Bone marrow (tissue), 2 donors: ENCODE measurements around the gene NF2.
"Not testable (repeated sequence)": the region's sequence is repeated elsewhere in the genome, so short reads cannot be mapped to it uniquely, and the experiment has no call there.

Experiments used
- DNase-seq, 2 donors: peaks; one replicate each; lab custom pipeline; 2025; lab: John Stamatoyannopoulos, UW

Gene NF2

DNA sequence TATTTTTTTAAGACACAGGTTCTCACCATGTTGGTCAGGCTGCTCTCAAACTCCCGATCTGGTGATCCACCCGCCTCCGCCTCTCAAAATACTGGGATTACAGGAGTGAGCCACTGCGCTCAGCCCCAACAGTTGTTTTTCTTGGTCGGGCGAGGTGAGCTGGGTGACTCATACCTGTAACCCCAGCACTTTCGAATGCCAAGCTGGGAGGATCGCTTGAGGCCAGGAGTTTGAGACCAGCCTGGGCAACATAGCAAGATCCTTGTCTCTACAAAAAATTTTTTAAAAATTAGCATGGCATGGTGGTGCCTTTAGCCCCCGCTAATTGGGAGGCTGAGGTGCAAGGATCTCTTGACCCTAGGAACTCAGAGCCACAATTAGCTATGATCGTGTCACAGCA lies 7.0 kb upstream of the NF2 start:
- DNase-seq: no peak

DNA sequence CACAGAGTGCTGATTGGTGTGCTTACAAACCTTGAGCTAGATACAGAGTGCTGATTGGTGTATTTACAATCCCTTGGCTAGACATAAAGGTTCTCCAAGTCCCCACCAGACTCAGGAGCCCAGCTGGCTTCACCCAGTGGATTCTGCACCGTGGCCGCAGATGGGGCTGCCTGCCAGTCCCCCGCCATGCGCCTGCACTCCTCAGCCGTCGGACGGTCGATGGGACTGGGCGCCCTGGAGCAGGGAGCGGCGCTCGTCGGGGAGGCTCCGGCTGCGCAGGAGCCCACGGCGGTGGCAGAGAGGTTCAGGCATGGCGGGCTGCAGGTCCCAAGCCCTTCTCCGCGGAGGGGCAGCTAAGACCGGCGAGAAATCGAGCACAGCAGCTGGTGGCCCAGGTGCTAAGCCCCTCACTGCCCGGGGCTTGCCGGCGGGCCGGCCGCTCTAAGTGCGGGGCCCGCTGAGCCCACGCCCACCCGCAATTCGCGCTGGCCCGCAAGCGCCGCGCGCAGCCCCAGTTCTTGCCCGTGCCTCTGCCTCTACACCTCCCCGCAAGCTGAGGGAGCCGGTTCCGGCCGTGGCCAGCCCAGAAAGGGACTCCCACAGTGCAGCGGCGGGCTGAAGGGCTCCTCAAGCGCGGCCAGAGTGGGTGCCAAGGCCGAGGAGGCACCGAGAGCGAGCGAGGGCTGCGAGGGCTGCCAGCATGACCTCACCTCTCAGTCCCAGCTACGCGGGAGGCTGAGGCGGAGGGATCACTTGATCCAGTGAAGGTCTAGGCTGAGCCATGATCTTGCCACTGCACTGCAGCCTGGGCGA lies 5.4 kb upstream of the NF2 start:
- DNase-seq: not testable (repeated sequence)

DNA sequence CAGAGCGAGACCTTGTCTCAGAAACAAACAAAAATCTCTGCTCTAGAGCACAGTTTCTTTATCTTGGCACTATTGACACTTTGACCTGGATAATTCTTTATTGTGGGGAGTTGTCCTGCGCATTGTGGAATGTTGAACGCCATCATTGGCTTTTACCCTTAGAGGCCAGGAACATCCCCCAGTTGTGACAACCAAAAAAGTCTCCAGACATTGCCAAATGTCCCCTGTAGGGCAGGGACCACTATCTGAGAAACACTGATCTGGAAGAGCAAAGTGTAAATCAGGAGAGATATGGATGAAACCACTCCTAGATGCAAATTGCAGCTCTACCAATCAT lies 4.8 kb upstream of the NF2 start:
- no peak for DNase-seq

GRCh38 chr22:29604076-29604360 lies 585 bp downstream of the NF2 start:
- peak in 1 of 2 donors; percentile 7 for DNase-seq

DNA sequence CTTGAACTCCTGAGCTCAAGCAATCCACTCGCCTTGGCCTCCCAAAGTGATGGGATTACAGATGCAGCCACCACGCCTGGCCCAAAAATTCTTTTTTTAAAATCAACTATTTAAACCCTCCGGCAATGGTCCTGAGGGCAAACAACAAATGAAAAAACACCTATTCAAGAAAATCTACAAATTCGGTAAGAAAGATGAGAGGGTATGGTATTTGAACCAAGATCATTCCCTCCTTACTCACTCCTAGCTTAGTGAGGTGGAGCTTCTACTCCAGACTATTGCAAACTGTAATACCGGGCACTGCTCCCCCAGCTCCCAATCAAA lies 2.1 kb downstream of the NF2 start:
- DNase-seq: no peak

DNA sequence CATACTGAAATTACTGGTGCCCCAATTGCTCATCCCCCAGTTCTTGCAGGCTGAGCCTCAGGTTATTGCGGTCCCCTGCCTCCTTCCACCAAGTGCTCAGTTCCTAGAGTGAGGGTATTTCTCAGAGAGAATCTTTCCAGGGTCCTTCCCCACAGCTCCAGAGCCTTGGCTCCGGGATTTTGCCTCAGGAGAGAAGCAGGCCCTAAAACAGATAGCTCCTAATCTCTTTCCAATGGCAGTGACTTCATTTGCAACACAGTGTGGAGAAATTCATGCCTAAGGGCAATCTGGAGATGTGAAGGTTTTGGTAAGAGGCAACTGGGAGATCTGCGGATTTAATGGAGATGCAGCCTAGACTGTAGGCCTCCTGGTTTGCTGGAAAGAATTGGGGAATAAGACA lies 2.9 kb downstream of the NF2 start:
- no peak for DNase-seq

GRCh38 chr22:29607426-29607825 lies 4.0 kb downstream of the NF2 start:
- no peak for DNase-seq

DNA sequence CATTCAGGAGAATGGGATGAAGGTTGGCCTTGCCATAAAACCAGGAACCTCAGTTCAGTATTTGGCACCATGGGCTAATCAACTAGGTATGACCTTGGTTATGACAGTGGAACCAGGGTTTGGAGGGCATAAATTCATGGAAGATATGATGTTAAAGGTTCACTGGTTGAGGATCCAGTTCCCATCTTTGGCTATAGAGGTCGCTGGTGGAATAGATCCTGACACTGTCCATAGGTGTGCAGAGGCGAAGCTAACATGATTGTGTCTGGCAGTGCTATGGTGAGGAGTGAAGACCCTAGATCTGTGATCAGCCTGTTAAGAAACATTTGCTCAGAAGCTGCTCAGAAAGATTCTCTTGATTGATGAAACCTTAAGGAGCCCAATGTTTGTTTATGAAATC lies 5.7 kb downstream of the NF2 start:
- DNase-seq: no peak

- DNase-seq: no peak
These were observed 7.3 kb downstream of the NF2 start for GRCh38 chr22:29610780-29611179.

GRCh38 chr22:29615705-29616327 lies 12.4 kb downstream of the NF2 start:
- DNase-seq: no peak

DNA sequence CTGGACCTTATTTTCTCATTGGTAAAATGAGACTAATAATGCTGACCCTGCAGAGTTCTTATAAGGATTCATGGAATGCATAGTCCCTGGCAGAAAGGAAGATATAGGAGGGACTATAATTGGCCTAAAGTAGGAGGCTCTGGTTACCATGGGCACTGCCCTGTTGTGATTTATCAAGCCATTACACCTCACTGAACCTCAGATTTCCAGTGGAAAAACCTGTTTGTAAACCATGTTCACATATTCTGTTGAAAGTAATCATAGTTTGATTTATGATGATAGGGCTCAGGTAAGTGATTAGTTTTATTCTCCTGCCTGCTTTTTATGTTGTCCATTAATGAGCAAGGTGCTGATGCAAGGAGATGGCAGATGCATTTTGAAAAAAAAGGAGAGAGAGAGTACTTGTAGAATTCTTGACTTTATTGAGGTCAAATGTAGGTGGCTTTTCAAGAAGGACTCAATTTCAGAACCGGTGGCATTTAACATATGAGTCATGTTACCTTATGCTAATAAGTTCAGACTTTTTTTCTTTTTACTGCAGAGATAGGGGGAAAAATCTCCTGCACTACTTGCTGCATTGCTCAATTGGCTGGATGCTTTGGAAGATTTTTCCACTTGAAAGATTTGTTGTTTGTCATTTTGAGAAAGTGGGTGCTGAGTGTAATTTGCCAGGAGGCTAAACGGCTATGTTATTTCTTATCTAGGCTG lies 14.6 kb downstream of the NF2 start:
- no peak for DNase-seq

- no peak for DNase-seq
These were observed 18.5 kb downstream of the NF2 start for GRCh38 chr22:29621761-29622526.

DNA sequence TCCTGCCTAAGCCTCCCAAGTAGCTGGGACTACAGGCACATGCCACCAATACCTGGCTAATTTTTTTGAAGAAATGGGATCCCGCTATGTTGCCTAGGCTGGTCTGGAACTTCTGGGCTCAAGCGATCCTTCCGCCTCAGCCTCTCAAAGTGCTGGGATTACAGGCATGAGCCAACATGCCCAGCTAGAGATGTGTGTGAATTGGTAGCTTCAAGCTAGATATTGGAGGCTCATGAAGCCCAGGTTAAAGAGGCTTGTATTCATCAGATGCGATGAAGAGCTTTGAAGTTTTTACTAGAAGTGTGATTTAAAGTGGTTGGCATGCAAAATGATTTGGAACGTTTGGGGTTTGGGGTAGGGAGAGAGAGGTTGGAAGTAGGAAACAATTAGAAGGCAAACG lies 19.6 kb downstream of the NF2 start:
- DNase-seq: no peak

DNA sequence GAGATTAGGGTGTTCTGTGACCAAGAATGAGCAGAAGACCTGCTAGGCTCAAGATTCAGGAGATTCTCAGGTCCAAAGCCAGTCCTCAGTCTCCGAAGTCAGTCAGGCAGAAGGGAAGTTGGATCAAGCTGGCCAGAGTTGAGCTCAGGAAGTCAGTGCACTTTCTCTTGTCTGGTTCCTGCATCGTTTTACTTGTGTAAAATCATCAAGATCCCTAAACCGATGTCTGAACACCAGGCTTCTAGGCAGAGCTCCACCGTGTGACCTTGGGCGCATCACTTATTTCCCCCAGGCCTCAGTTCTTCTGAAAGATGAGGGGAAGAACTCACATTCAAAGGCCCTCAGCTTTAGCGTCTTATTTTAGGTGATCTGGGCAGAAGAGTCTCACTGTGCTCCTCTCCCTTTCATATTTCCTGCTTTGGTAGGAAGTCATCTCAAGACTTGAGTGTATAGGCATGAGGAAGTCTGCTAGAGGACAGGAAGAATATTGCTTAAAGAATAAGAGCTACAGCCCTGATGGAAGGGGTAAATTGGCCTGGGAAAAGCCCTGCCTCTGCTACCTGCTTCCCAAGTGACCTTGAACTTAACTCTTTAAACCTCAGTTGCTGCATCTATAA lies 20.2 kb downstream of the NF2 start:
- DNase-seq: peak in 1 of 2 donors; percentile 6

GRCh38 chr22:29625090-29625825 lies 21.8 kb downstream of the NF2 start:
- DNase-seq: peak in 1 of 2 donors; percentile 21

DNA sequence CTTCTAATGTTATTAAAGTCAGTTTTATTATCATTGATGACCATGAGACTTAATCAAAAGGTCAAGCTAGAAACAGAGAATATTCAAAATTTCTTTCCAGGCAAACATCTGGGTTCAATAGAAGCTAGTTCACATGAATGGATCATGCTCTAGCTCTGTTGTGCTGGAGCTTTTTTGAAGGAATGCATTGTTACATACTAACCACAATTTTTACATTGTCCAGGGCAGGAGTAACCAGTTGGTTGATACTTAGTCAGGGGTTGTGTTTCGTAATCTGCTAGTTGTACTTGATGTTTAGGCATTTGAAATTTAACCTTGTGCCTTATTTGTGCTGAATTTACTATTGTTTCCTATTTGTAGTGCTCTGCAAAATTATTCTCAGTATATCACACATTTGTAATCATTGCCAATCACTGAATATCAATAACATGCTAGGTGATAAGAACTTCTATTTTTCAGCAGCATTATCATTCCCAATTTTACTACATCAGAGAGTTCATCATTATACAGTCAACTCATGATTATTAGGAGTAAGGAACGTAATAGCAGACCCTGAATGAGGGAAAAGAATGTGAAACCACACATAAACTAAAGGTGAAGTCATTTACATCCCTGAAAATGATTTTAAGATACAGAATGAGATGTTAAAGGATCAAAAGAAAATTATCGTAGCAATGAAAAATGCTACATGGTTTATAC lies 23.2 kb downstream of the NF2 start:
- DNase-seq: no peak

GRCh38 chr22:29627196-29627535 lies 23.7 kb downstream of the NF2 start:
- no peak for DNase-seq

GRCh38 chr22:29628996-29629902 lies 25.8 kb downstream of the NF2 start:
- DNase-seq: no peak

- no peak for DNase-seq
These were observed 26.6 kb downstream of the NF2 start for GRCh38 chr22:29629903-29630516.

DNA sequence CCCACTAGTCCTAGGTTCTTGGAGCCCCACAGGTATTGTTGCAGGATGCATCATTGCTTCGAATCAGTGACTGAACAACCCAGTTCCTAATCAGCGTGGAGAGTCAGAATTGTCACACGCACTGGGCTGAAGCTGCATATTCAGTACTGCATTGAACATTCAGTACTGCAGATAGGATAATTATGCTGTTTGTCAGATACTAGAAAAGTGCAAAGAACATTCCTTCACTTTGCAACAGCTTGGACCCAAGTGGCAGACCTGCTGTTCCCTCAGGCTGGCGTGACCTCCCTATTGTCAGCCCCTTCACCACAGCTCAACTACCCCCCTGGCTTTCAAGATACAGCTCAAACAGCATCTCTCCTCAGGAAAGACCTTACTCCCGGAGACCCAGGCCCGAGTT lies 27.6 kb downstream of the NF2 start:
- no peak for DNase-seq
